GM19238 (cell line): Measurements from ENCODE around the gene IGFBPL1.

ENCODE experiments used
- DNase-seq: peaks from one replicate; pipeline ENCODE4 v3.0.0; 2011; ENCODE audit warnings: low spot score; ENCODE audit not compliant: insufficient read length

Gene IGFBPL1

GRCh38 chr9:38432922-38433510, 8.8 kb upstream of the IGFBPL1 start:
- DNase-seq: no peak

GRCh38 chr9:38431116-38431515, 6.9 kb upstream of the IGFBPL1 start:
- no peak for DNase-seq

- DNase-seq: no peak
These were observed 3.8 kb upstream of the IGFBPL1 start for GRCh38 chr9:38428062-38428461.

- no peak for DNase-seq
These were observed 664 bp upstream of the IGFBPL1 start for GRCh38 chr9:38424918-38425317.

GRCh38 chr9:38423273-38423972, 831 bp downstream of the IGFBPL1 start:
- DNase-seq: no peak

GRCh38 chr9:38422555-38423260, 1.5 kb downstream of the IGFBPL1 start:
- DNase-seq: no peak

- DNase-seq: no peak
These were observed 2.6 kb downstream of the IGFBPL1 start for GRCh38 chr9:38421498-38422211.

- DNase-seq: no peak
These were observed 5.1 kb downstream of the IGFBPL1 start for GRCh38 chr9:38419181-38419580.

- no peak for DNase-seq
These were observed 5.9 kb downstream of the IGFBPL1 start for GRCh38 chr9:38418366-38418765.

- peak; percentile 43 for DNase-seq
These were observed 7.0 kb downstream of the IGFBPL1 start for GRCh38 chr9:38417003-38417945.

- DNase-seq: no peak
These were observed 7.8 kb downstream of the IGFBPL1 start for GRCh38 chr9:38416461-38416860.

GRCh38 chr9:38415856-38416255, 8.4 kb downstream of the IGFBPL1 start:
- no peak for DNase-seq

- DNase-seq: no peak
These were observed 10.1 kb downstream of the IGFBPL1 start for GRCh38 chr9:38414040-38414723.

- no peak for DNase-seq
These were observed 11.0 kb downstream of the IGFBPL1 start for GRCh38 chr9:38413283-38413682.

GRCh38 chr9:38412751-38413150, 11.5 kb downstream of the IGFBPL1 start:
- no peak for DNase-seq

- DNase-seq: no peak
These were observed 15.5 kb downstream of the IGFBPL1 start for GRCh38 chr9:38408719-38409118.

GRCh38 chr9:38406476-38407186, 17.6 kb downstream of the IGFBPL1 start:
- no peak for DNase-seq

GRCh38 chr9:38405785-38406184, 18.5 kb downstream of the IGFBPL1 start:
- DNase-seq: no peak

GRCh38 chr9:38404314-38404713, 19.9 kb downstream of the IGFBPL1 start:
- DNase-seq: no peak

- no peak for DNase-seq
These were observed 22.3 kb downstream of the IGFBPL1 start for GRCh38 chr9:38401994-38402393.
